BLaER1 treated with 17β-estradiol and CSF1 and Interleukin-3, amounts not matched to agents 10 nM and 100 nM (cell line): ENCODE data around the gene TCEAL3.
"Not testable (repeated sequence)": the region's sequence is repeated elsewhere in the genome, so short reads cannot be mapped to it uniquely, and the experiment has no call there.

ENCODE experiments used
- H3K27ac ChIP-seq, 11 experiments: shearing (Covaris generic); formaldehyde crosslinking; 2 replicates each; pipeline ENCODE4 v1.8.1; 2022
- H3K27me3 ChIP-seq, 11 experiments: shearing (Covaris generic); formaldehyde crosslinking; 2 replicates each; pipeline ENCODE4 v1.8.1; 2022
- H3K36me3 ChIP-seq, 11 experiments: shearing (Covaris generic); formaldehyde crosslinking; 2 replicates each; pipeline ENCODE4 v1.8.1; 2022
- H3K4me1 ChIP-seq, 10 experiments: shearing (Covaris generic); formaldehyde crosslinking; 2 replicates each; pipeline ENCODE4 v1.8.1; 2022
- H3K4me2 ChIP-seq, 11 experiments: shearing (Covaris generic); formaldehyde crosslinking; 2 replicates each; pipeline ENCODE4 v1.8.1; 2022
- H3K4me3 ChIP-seq, 10 experiments: shearing (Covaris generic); formaldehyde crosslinking; 2 replicates each; pipeline ENCODE4 v1.8.1; 2022
- H3K9ac ChIP-seq, 11 experiments: shearing (Covaris generic); formaldehyde crosslinking; 2 replicates each; pipeline ENCODE4 v1.8.1; 2022
- H3K9me3 ChIP-seq, 11 experiments: shearing (Covaris generic); formaldehyde crosslinking; replicated peaks in 1 of 11; 2 replicates each; pipeline ENCODE4 v1.8.1; 2022
- H4K20me1 ChIP-seq, 11 experiments: shearing (Covaris generic); formaldehyde crosslinking; 2 replicates each; pipeline ENCODE4 v1.8.1; 2022
- Cebpa-rat ChIP-seq, 11 experiments: shearing (Covaris generic); IDR thresholded peaks; 2 replicates each; pipeline ENCODE4 v1.8.1; 2022

TCEAL3 gene

DNA sequence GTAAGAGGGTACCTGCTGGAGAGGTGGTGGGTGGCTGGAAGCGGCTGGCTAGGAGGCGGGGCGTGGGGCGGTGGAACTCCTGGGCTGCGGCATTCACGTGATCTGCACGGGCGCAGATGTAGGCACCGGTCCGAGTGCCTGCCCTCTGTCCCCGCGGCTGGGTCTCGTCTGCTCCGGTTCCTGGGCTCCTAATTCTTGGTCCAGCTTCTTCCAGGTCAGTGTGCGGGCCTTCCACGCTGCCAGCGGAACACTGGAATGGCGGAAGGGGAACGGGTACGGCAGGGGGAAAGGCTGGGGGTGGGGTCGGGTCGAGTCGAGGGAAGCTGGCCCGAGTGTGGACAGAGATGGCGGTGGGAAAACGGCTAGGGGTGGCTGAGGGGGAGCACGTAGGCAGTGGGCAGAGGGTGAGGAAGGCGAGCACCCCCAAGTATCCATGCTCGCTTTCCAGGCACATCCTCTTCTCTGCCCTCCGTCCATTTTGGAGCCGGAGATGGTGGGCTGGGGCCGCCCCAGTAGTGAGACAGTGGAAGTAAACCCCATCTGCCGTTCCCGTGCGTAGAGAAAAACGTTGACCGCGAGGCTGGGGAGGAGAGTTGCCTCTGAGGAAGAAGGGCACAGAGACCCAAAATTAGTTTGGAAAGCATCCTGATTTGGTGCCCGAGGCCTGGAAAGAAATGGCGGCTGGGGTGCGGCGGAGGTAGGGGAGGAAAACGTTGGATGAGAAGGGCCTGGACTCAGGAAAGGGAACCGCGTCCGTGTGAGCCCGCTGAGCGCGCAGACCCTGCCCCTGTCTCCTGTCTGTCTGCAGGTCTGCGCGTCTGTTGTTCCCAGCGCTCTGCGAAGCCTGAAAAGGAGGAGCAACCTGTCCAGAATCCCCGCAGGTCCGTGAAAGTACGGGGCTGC is 22.1 kb upstream of the TCEAL3 start, which contains the start of gene TCEAL4:
TSS of gene TCEAL4 (plus strand) at position 105 of the 903 bp plus-strand sequence. CDS start 1,161 bp downstream, outside the sequence.
- Histone ChIP-seq H3K9ac (peak within 1 kb of the TSS; percentile 70 to 80 (median 77)), H3K36me3 (0 out of 22 replicates have a peak, but pooled peaks cover 0 to 4% (median 0%) of the 10 kb centered on the region in 11 experiments), H3K4me1 (peaks cover 0 to 16% (median 6%) of the 10 kb centered on the region in 10 experiments; a peak in 13 of 20 replicates), H3K27me3 (peaks cover 0 to 9% (median 0%) of the 10 kb centered on the region in 11 experiments; a peak in 3 of 22 replicates), H3K4me2 (peak within 1 kb of the TSS; percentile 63 to 81 (median 73)), H3K4me3 (peak within 1 kb of the TSS; percentile 61 to 75 (median 68)), H3K9me3 (peaks cover 0 to 19% (median 14%) of the 10 kb centered on the region in 11 experiments; a peak in 20 of 22 replicates), H4K20me1 (no peaks in the 10 kb centered on the region), H3K27ac (peak within 1 kb of the TSS; percentile 60 to 76 (median 63); a peak in 20 of 22 replicates)
- no peak for TF ChIP-seq Cebpa-rat (IDR thresholded peaks at IDR 0.05)

GRCh38 chrX:103586314-103586646 is 21.5 kb upstream of the TCEAL3 start:
- Histone ChIP-seq H3K4me2 (peak overlapping the region; percentile 63 to 81 (median 73)), H3K9me3 (peaks cover 0 to 19% (median 14%) of the 10 kb centered on the region in 11 experiments; a peak in 20 of 22 replicates), H3K9ac (peak overlapping the region; percentile 70 to 80 (median 77))

DNA sequence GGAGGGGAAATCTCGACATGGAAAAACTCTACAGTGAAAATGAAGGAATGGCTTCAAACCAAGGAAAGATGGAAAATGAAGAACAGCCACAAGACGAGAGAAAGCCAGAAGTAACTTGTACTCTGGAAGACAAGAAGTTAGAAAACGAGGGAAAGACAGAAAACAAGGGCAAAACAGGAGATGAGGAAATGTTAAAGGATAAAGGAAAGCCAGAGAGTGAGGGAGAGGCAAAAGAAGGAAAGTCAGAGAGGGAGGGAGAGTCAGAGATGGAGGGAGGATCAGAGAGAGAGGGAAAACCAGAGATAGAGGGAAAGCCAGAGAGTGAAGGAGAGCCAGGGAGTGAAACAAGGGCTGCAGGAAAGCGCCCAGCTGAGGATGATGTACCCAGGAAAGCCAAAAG is 21.1 kb upstream of the TCEAL3 start:
- 0 out of 22 replicates have a peak, but pooled peaks cover 0 to 4% (median 0%) of the 10 kb centered on the region in 11 experiments for H3K36me3 ChIP-seq
- peaks cover 0 to 19% (median 14%) of the 10 kb centered on the region in 11 experiments; a peak in 20 of 22 replicates for H3K9me3 ChIP-seq
- H4K20me1 ChIP-seq, result no peaks in the 10 kb centered on the region
- no peak overlapping the region for H3K27ac ChIP-seq
- peak overlapping the region; percentile 63 to 81 (median 73) for H3K4me2 ChIP-seq
- TF ChIP-seq Cebpa-rat (IDR thresholded peaks at IDR 0.05), result no peak
- H3K27me3 ChIP-seq, result peaks cover 0 to 5% (median 0%) of the 10 kb centered on the region in 11 experiments; a peak in 1 of 22 replicates
- peak overlapping the region in 5 of 10 experiments; percentile 61 to 70 (median 68); a peak in 8 of 20 replicates for H3K4me3 ChIP-seq
- peaks cover 0 to 19% (median 8%) of the 10 kb centered on the region in 10 experiments; a peak in 13 of 20 replicates for H3K4me1 ChIP-seq
- no peak overlapping the region for H3K9ac ChIP-seq

More at GRCh38 chrX:103586314-103586646, 21.5 kb upstream of the TCEAL3 start:
- Histone ChIP-seq H4K20me1 (no peaks in the 10 kb centered on the region), H3K27ac (peak overlapping the region in 10 of 11 experiments; percentile 60 to 76 (median 64); a peak in 17 of 22 replicates), H3K4me3 (peak overlapping the region; percentile 61 to 75 (median 68)), H3K27me3 (peaks cover 0 to 5% (median 0%) of the 10 kb centered on the region in 11 experiments; a peak in 3 of 22 replicates), H3K4me1 (peaks cover 0 to 19% (median 8%) of the 10 kb centered on the region in 10 experiments; a peak in 13 of 20 replicates), H3K36me3 (0 out of 22 replicates have a peak, but pooled peaks cover 0 to 4% (median 0%) of the 10 kb centered on the region in 11 experiments)
- no peak for TF ChIP-seq Cebpa-rat (IDR thresholded peaks at IDR 0.05)

DNA sequence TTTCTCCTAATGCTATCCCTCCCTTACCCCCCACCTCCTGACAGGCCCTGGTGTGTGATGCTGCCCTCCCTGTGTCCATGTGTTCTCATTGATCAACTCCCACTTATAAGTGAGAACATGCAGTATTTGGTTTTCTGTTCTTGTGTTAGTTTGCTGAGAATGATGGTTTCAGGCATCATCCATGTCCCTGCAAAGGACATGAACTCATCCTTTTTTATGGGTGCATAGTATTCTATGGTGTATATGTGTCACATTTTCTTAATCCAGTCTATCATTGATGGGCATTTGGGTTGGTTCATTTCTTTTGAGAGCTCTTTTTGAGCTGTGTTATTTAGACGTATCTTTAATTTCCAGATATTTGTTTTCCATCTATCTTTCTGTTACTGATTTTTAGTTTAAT is 15.5 kb upstream of the TCEAL3 start:
- not testable (repeated sequence) for H4K20me1 ChIP-seq

GRCh38 chrX:103595202-103595601 is 12.6 kb upstream of the TCEAL3 start:
- H3K4me1 ChIP-seq, H3K27me3 ChIP-seq, H3K4me2 ChIP-seq, H4K20me1 ChIP-seq, H3K9ac ChIP-seq, H3K4me3 ChIP-seq, H3K27ac ChIP-seq: not testable (repeated sequence)
- Histone ChIP-seq H3K9me3 (peaks cover 16 to 21% (median 19%) of the 10 kb centered on the region in 11 experiments), H3K36me3 (peaks cover 0 to 13% (median 0%) of the 10 kb centered on the region in 11 experiments; a peak in 4 of 22 replicates)

More for the DNA sequence above, 15.5 kb upstream of the TCEAL3 start:
- peaks cover 0 to 17% (median 0%) of the 10 kb centered on the region in 11 experiments; a peak in 4 of 22 replicates for H3K36me3 ChIP-seq
- not testable (repeated sequence) for H3K27ac ChIP-seq, H3K4me2 ChIP-seq, H3K9ac ChIP-seq, H3K4me3 ChIP-seq, H3K27me3 ChIP-seq
- peaks cover 0 to 12% (median 6%) of the 10 kb centered on the region in 10 experiments; a peak in 10 of 20 replicates for H3K4me1 ChIP-seq
- peaks cover 16 to 21% (median 19%) of the 10 kb centered on the region in 11 experiments for H3K9me3 ChIP-seq

DNA sequence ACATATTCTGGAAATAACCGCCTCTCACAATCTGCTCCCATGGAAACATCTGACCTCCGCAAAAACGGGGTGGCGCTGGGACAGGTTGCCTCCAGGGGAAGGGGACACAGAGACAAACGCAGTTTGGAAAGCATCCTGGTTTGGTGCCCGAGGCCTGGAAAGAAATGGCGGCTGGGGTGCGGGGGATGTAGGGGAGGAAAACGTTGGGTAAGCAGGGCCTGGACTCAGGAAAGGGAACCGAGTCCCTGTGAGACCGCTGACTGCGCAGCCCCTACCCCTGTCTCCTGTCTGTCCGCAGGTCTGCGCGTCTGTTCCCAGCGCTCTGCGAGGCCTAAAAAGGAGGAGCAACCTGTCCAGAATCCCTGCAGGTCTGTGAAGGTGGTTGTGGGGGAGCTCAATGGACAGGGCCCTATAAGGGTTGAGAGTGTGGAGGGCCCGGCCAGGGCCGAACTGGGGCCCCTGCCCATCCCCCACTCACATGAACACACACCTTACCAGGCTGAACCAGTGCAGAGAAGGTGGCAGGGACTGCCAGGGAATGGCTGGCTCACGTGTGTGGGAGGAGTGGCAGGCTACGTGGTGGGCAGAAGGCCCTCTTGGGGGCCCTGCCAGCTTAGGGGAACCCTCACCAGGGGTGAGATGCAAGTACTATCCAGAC is 672 bp downstream of the TCEAL3 start:
- peak overlapping the region; percentile 68 to 80 (median 79); a peak in 21 of 22 replicates for H3K9ac ChIP-seq
- peak overlapping the region; percentile 50 to 78 (median 68) for H3K4me3 ChIP-seq
- peak overlapping the region in 10 of 11 experiments; percentile 55 to 76 (median 64); a peak in 18 of 22 replicates for H3K27ac ChIP-seq
- H3K4me2 ChIP-seq, result peak overlapping the region; percentile 50 to 75 (median 68)
- H3K9me3 ChIP-seq, result no peaks in the 10 kb centered on the region
- peaks cover 0 to 10% (median 4%) of the 10 kb centered on the region in 11 experiments; a peak in 5 of 22 replicates for H3K27me3 ChIP-seq
- TF ChIP-seq Cebpa-rat (IDR thresholded peaks at IDR 0.05), result no peak
- no peaks in the 10 kb centered on the region for H4K20me1 ChIP-seq
- H3K36me3 ChIP-seq, result no peaks in the 10 kb centered on the region
- H3K4me1 ChIP-seq, result peaks cover 0 to 6% (median 2%) of the 10 kb centered on the region in 10 experiments; a peak in 7 of 20 replicates

DNA sequence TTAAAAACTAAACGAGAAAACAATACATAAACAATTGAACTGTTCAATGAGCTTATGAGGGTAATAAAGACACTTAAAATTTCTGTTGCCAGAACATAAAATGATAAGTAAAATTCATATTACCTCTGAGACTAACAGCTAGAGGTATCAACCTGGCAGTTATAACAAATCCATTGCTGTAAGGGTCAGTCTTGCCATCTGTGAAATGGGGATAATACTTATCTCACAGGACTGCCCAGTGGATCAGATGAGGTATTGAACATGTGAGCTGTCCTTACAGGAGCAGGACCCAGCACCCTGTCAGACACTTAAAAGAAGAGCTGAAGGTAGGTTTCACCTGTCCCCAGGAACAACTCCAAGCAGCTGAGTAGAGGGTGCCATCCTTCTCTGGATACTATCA is 2.5 kb downstream of the TCEAL3 start:
- H3K36me3 ChIP-seq, result no peaks in the 10 kb centered on the region
- H3K27me3 ChIP-seq, result peaks cover 0 to 10% (median 4%) of the 10 kb centered on the region in 11 experiments; a peak in 5 of 22 replicates

DNA sequence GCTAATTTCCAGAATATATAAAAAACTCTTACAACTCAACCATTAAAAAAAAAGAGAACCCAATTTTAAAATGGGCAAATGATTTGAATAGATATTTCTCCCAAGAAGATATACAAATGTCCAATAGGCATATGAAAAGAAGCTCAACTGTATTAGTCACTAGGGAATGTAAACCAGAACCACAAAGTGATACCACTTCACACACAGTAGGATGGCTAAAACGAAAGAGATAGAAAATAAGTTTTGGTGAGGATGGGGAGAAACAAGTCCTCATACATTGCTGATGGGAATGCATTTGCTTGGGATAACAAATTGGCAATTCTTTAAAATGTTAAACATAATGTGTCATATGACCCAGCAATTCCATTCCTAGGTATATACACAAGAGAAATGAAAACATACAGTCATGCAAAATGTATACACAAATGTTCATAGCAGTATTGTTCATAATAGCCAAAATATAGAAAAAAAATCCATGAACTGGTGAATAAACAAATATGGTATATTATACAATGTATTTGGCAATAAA is 5.7 kb downstream of the TCEAL3 start:
- Histone ChIP-seq H3K9ac (no peak overlapping the region), H3K27ac (no peak overlapping the region)
- no peak for TF ChIP-seq Cebpa-rat (IDR thresholded peaks at IDR 0.05)

More for the DNA sequence above, 2.5 kb downstream of the TCEAL3 start:
- no peak overlapping the region for H3K9ac ChIP-seq
- H3K4me3 ChIP-seq, result no peak overlapping the region
- no peaks in the 10 kb centered on the region for H3K9me3 ChIP-seq
- no peak overlapping the region for H3K4me2 ChIP-seq
- H3K27ac ChIP-seq, result no peak overlapping the region
- peaks cover 0 to 6% (median 2%) of the 10 kb centered on the region in 10 experiments; a peak in 7 of 20 replicates for H3K4me1 ChIP-seq
- TF ChIP-seq Cebpa-rat (IDR thresholded peaks at IDR 0.05), result no peak
- no peaks in the 10 kb centered on the region for H4K20me1 ChIP-seq

More for the DNA sequence above, 5.7 kb downstream of the TCEAL3 start:
- H3K27me3 ChIP-seq, result peaks cover 0 to 3% (median 0%) of the 10 kb centered on the region in 11 experiments; a peak in 1 of 22 replicates
- H3K4me3 ChIP-seq, result no peak overlapping the region
- no peaks in the 10 kb centered on the region for H3K9me3 ChIP-seq
- no peak overlapping the region for H3K4me2 ChIP-seq
- H3K4me1 ChIP-seq, result peaks cover 0 to 4% (median 1%) of the 10 kb centered on the region in 10 experiments; a peak in 7 of 20 replicates
- H3K36me3 ChIP-seq, result no peaks in the 10 kb centered on the region
- H4K20me1 ChIP-seq, result no peaks in the 10 kb centered on the region
